SK-N-DZ (cell line): ENCODE data around the gene KRT35. TPM values are rescaled to one million over a fixed set of nuclear protein-coding genes. Genes with fewer than 3 reads are reported as not detected.
A peak's percentile ranks its signal among the peaks of the same experiment; 100 is the strongest.

ENCODE experiments used
- DNase-seq: peaks from one replicate; pipeline ENCODE4 v3.0.0-alpha.2; 2015; ENCODE audit warnings: low spot score
- polyA plus RNA-seq, 2 experiments: library from polyadenylated mRNA; depleted of rRNA; stranded (reverse); fragments of >200 nt; gene quantifications; 2 replicates each; pipeline ENCODE4 v1.2.3, GENCODE V29; 2014

KRT35 gene
- polyA plus RNA-seq (2014; cell fraction: cytosol; rRNA removed), result not detected in 2 replicates
- not detected in 2 replicates for polyA plus RNA-seq (2014; cell fraction: nucleus; rRNA removed)

DNA sequence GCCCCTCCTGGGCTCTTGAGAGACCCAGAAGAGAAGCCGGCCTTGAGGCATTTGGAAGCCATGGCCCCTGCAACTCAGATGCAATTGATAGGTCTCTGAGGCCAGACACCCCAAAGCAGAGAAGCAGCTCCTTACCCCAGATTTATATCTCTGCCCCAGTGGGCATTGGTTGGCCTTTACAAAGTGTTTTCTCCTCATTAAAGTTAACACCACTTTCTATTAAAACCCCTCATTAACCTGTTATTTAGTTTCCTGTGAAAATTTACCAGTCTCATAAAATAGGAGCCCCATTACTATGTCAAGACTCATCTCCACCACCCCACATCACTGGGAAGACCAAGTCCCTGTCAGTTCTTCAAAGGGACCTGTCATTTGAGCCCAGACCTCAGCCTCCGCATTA is at the start of gene KRT35:
TSS of gene KRT35 (minus strand) at position 116 of the 400 bp plus-strand sequence. CDS start at position 62, 54 bp downstream.
- DNase-seq, result no peak

DNA sequence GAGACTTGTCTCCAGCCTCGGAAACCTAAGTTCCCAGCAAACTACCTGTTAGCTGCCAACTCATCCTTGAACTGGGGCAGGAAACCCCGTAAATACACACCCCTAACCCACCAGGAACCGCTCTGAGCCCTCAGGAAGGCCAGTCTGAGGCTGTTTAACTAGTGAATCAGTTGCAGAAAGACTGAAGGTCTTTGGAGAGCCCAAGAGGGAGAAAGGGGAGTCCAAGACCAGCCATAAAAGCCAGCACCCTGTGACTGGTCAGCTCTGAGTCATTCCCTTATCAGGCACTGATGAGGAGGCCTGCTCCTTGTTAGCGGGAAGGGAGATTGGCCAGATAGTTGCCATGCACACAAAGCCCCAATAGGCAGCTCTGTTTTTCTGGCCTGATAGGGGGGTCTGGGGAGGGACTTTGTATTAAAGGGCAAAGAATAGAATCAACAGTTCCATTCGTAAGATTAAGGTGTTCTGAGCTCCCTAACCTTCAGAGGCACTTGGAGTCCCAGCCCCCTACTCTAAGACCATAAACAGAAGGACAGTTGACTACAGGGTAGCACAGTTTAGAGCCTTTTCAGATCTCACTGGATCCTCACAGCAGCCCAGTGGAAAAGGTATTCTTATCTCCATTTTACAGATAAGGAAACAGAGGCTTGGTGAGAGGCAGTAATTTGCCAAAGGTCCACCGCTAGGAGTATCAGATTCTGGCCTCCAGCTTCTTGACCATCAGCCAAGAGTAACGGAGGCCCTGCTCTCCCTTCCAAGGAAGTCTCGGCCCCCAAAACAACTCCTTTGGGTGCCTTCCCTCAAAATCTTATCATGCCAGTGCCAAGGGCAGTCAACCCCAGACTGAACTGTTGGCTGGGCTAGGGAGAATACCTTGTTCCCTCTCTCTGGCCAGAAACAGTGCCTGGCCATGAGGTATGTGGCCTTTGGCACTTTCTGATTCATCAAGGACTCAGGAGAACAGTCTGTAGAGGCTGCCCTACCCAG is 49.4 kb upstream of the KRT35 start:
- DNase-seq, result peak; percentile 97

DNA sequence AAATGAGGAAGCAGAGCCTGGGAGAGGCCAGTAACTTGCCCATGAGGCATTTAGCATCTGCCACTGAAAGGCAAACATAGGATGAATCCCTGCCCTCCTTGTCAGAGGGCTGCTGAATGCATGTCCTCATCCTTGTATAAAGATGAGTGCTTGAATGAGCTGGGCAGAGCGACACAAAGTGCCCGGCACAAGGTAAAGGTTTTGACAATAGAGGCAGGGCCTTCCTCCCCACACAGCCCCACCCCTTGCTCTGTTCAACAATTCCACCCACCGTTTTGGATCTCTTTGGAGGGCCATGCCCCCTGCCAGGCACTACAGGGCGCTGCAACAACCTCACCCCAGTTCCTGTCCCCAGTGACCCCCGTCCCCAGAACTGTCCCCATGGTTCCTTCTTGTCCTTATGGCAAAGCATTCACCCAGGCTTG is 48.6 kb upstream of the KRT35 start:
- DNase-seq, result peak; percentile 28

DNA sequence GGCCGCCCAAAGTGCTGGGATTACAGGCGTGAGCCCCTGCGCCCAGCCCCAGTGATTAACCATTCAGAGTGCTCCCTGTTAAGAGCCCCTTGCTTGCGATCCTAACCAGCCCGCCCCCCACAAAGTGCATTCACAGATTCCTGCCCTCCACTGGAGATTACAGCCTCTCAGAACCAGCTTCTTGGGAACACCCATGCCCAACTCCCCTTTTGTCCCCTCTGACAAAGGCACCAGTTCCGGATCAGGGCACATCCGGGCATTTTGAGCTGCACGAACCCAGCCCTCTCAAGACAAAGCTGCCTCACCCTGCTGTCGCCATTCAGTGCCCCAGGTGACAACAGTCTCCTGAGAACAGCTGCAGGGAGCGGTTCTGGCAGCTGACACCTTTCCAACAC is 48.0 kb upstream of the KRT35 start:
- no peak for DNase-seq

DNA sequence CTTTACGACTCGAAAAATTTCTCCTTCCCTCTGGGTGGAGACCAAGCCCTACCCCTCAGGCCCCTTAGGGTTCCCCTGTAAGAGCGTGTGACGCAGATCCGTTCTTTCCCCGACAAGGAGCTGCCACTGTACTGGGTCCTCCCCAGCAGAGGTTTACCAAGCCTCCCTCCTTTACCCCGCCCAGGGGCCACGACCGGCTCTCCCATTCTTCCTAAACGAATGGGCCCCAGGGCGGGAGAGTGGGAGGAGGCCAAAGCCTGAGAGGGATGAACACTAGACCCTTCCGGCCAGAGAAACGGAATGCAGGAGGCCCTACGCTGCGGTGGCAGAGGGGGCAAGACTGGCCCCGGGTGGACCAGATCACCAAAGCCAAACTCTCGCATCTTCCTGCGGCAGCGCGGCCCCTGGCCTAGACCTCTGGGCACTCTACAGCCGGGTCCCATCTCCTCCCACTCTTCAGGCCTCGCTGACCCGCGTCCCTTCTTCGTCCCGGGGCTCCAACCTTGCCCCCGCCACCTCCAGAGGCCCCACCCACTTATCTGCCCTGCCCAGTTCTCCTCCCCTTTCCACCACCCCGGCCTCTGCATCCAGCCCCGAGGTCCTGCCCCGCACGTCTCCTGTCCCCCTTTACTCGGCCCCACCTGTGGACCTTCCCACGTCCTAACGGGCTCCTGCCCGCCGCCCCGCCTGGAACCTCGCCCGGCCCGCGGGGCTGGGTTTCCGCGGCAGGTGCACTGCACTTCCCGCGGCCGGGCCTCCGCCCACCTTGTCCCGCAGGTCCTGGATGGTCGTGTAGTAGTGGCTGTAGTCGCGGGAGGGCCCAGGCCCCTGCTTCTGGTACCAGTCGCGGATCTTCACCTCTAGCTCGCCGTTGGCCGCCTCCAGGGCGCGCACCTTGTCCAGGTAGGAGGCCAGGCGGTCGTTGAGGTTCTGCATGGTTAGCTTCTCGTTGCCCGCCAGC is 46.4 kb upstream of the KRT35 start:
- DNase-seq, result no peak

DNA sequence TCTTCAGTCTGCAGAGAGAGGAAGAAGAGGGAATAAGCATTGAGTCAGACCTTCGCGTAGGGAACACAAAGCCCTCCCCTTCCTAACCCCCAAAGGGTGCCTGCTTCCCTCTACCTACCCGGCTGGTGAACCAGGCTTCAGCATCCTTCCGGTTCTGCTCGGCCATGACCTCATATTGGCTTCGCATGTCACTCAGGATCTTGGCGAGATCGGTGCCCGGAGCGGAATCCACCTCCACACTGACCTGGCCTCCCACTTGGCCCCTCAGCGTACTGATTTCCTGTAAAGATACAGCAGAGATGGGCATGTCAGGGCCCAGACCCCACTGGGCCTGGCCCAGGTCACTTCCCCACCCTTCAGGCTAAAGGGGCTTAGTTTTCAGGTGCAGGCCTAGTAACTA is 43.3 kb upstream of the KRT35 start:
- no peak for DNase-seq

DNA sequence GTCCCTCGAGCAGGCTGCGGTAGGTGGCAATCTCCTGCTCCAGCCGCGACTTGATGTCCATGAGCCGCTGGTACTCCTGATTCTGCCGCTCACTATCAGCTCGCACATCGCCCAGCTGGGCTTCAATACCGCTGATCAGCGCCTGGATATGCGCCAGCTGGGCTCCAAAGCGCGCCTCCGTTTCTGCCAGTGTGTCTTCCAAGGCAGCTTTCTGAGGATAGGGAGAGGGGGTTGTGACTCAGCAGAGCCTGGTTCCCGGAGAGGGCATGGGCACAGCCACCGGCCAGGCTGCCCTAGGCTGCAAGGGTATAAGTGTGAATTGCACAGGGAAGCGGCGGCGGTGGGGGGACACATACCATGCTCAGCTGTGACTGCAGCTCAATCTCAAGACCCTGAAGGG is 42.8 kb upstream of the KRT35 start:
- peak; percentile 65 for DNase-seq

DNA sequence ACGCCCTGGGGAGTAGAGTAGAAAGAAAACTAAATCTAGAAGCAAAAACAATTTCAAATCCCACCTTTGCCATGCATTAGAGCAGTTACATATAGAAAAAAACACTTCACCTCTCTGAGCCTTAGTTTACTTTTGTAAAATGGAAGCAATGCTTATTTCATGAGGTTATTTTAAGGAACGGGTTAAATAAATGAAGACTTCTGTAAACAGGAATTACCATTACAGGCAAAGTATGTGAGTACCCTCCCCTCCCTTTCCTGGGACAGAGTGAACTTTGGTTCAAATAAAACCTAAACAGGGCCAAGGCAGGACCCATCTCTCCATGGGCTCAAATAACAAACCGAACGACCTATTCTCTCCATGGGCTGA is 42.3 kb upstream of the KRT35 start:
- DNase-seq, result no peak

DNA sequence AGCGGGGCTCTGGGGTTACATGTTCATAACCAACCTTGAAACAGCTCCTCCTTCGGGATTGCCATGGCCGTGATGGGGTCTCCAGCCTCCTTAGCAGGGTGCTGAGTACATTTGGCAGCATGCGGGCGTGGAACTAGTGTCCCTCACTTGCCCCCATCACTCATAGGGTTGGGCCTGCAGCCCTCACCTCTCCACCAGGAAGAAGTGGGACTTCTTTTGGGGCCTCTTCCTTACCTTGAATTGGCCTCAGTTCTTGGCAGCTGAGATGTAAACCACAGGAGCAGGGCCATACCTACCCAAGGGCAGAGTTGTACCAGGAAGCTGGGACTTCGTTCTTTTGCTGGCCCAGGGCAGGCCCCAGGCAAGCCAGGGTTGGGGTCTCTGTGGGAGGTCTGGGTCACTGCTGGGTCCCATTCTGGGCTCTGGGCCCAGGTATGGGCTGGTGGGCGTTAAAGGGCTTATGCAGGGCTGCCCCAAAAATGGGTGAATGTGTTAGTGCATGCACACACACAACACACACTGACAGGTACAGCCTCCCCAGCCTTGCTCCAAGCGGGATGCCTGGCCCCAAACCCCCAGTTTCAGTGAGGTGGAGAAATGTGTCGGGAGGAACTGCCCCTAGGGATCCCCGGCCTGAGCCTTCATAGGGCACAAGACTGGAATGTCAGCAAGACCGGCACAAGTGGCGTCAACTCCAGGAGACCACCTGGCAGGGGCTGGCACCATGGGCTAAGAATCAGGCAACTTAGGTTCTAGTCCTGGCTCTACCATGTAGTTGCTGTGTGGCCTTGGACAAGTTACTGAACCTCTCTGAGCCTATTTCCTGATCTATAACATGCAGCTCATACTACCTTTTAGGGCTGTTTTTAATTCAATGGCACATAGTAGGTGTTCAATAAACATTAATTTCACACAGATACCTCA is 41.6 kb upstream of the KRT35 start:
- no peak for DNase-seq

DNA sequence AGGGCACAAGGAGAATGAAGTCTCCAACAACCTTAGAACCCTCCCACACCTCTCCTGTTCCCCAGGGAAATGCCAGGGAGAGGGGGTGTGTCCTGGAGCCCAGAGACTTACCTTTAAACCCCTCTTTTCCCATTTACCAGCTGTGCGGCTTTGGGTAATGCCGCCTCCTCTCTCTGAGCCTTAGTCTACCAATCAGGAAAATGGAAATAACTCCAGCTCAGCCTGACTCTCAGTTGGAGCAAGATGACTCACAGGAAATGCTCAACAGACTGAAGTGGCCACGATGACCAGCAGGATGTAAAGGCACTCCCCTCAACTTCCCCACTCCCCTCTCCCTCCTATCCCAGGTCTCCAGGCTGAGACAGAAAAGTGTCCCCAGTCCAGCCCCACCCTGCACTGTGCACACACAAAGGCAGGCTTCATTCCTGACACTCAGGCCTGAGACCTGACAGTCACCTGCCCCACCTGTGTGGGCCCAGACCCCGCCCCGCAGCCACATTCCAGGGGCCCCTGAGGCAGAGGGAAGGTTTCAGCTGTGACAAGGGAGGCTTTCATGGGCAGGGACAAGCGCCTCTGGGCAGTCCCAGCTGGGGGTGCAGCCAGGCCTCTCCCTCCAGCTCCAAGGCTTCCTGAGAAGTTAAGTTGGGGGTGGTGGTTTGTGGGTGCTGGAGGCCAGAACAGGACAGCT is 40.8 kb upstream of the KRT35 start:
- no peak for DNase-seq

DNA sequence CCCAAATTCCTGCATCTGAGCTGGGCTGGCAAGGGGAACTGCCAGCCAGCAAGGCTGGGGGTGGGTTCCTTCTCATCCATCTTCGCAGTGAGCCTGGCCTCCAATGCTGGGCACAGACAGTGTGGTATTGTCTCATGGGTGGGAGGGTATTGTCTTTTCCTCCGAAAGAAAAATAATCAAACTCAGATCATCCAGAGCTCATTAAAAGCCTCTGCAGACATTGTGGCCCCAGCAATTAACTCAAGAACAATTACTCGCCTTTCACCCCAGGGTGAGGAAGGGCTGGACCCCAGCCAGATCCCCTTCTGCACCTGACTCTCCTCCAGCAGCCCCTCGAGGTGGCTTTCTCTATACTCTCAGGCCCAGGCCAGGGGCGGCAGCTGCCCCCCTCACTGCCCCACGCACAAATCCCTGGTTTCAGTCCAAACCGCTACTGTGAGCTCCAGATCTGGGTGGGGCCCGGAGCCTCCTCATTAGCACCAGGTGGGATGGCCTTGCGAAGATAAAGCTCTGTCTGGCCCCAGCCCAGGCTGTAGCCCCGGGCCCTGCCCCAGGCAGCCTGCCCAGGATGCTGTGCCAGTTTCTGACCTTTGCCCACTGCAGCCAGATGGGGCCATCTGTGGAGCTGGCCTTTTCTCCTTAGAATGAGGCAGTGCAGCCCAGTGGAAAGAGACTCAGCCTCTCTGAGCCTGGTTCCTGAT is 40.0 kb upstream of the KRT35 start:
- no peak for DNase-seq

DNA sequence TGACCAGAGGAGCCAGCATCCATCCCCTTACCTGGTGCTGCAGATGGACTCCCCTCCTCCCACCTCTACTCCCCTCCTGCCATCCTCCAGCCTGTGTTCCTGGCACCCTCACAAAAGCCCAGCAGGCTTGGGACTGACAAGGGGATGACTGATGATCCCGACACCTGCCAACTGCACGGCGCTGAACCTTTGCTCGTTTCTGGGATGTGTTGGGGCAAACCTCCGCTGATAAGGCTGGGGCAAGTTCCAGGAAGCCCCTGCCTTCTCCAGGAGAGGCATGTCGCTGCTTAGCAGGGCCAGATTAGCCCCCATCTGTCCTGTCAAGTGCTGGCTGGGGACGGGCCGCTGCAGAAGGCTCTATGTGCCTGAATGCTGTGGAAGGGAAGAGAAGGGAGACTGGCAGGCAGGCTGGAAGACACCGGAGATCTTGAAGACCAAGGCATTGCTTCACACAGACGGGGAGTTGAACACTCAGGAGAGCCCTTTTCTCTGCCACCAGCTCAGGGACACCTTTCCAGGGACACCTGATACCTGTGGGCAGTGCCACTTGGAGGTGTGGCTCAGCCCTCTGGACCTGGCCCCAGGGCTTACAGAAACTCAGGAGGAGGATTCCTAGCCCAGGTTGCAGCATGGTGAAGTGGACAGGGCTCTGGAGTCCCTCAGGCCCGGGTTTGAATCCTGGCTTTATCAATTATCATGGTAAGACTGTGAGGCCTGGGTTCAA is 38.7 kb upstream of the KRT35 start:
- no peak for DNase-seq

DNA sequence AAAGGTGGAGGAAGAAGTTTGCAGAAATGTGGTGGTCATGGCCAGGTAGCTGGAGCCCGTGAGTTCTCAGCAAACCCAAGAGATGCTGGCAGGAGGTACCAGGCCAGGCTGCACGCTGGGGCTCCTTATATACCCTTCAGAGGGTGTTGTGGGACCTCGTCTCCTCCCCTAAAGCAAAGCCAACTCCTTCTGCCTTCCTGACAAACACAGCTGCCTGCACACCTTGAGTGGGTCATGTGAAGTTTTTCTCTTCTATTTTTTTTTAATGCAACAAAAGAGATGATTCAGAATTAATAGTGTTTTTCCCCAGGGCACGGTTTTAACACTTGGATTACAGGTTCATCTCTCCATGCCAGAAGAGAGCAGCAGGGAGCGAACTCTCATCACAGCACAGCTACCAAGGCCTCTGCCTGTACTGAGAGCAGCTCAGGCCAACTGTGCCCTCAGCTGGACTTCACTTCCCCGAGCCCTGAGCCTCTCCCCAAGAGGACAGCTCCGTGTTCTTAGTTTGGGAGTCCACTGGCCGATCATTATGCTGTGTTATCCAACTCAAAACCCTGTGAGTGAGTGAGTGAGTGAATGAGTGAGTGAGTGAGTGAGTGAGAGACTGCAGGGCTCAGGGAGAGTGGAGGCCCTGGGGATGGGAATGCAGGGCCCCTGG is 38.0 kb upstream of the KRT35 start, which contains the start of gene KRT15:
TSS of gene KRT15 (minus strand) at position 102 of the 661 bp plus-strand sequence. CDS start at position 39, 63 bp downstream.
- DNase-seq, result no peak

DNA sequence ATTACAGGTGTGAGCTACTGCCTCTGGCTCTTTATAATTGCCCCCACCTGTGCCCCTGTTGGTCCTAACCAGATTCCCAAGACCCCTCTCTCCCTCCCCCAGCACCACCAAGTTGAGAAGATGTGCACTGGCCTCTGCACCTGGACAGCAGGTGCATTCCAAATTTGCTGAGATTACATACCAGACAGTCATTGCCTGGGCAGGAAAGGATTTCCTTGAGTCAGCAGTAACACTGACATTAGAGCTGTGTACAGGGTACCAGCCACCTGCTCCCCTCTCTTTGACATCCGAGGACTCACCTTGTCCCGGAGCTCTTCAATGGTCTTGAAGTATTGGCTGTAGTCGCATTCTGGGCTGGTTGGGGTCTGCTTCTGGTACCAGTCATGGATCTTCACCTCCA is 37.1 kb upstream of the KRT35 start:
- DNase-seq, result no peak

DNA sequence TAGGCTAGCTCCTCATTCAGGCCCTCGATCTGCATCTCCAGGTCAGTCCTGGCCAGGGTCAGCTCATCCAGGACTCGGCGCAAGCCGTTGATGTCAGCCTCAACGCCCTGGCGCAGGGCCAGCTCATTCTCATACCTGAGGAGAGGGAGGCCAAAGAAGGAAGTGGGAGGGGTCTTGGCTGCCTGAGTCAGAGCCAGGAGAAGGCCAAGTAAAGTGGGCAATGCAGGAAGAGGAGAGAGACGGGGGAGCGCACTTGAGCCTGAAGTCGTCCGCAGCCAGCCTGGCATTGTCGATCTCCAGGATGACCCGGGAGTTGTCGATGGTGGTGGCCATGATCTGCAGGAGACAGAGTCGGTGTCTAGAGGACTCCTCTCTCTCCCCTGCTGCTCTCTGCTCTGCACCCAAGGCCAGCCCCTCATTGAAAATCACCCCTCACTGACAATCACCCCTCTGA is 35.9 kb upstream of the KRT35 start:
- DNase-seq, result no peak

DNA sequence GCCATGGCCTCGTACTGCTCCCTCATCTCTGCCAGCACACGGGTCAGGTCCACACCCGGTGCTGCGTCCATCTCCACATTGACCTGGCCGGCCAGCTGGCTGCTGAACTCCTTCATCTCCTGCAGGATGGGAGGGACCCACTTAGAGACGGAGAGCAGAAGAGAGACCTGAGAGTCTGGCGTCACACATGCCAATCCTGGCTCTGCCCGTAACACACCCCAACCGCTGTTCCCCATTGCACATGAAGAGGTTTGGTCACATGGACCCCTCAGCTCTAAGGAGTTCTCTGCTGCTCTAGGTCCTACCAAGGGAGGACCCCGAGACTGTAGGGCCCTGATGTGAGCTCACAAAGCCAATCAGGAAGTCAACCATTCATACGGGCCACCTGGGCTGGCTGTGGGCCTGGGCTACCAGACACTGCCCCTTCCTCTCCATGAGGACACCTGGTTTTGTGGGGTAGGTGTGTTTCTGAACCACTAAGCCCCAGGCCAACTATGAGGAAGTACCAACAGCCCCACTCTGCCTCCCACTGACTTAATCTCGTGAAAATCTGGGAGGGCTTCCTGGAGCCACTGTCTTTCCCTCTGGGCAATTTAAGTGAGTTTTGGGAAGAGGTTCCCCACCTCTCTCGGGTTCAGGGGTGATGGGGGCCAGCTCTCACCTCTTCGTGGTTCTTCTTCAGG is 35.3 kb upstream of the KRT35 start:
- DNase-seq, result no peak

DNA sequence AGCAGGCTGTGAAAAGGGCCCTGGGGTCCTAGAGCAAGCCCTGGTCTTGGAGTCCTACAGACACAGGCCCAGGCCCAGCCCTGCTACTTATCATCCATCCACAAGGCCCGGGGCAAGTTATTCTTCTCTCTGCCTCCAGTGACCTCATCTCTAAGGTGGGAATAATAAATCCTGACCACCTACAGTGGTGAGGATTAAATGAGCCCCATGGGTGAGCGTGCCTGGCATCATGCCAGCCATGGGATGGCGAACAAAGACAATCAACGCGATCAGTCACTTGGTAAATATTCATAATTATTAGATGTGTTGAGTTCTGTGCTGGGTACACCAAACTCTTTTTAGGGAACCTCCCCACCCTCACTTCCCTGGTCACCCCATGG is 32.2 kb upstream of the KRT35 start:
- DNase-seq, result no peak
